ENCODE results near the gene EEF2KMT. TPM values are rescaled to one million over a fixed set of nuclear protein-coding genes. Genes with fewer than 3 reads are reported as not detected.

The EEF2KMT gene
- total RNA-seq, 1 experiment from 2014 or later = 10.4 TPM

GRCh38 chr16:5036228-5037156, 61.1 kb downstream of the EEF2KMT start:
- no peak overlapping the region for H3K27ac ChIP-seq
- H3K4me2 ChIP-seq = no peak overlapping the region

DNA sequence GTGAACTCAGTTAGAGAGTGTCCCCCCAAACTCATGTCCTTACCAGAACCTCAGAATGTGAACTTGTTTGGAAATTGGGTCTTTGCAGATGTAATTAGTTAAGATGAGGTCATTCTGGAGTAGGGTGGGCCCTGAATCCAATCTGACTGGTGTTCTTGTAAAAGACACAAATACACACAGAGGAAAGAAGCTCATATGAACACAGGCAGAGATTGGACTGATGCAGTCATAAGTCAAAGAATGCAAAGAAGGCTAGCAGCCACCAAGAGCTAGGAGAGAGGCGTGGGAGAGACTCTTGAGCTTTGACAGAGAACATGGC, 61.7 kb downstream of the EEF2KMT start:
- BruUV-seq (replicated peaks) = no TSS peak
- Histone ChIP-seq H3F3A (ENCODE audit: insufficient read depth, low read depth) (no peaks in the 10 kb centered on the region), H3K4me2 (no peak overlapping the region), H4K20me1 (ENCODE audit: insufficient read depth) (no peaks in the 10 kb centered on the region), H3K36me3 (ENCODE audit: low read depth) (no peaks in the 10 kb centered on the region), H3K4me3 (no peak overlapping the region), H3K79me2 (ENCODE audit: low read depth) (0 out of 2 replicates have a peak, but pooled peaks cover 3% of the 10 kb centered on the region), H3K27me3 (ENCODE audit: insufficient read depth, low read depth) (no peaks in the 10 kb centered on the region), H3K9me2 (ENCODE audit: insufficient read depth) (no peaks in the 10 kb centered on the region), H3K27ac (no peak overlapping the region), H3K9me3 (ENCODE audit: insufficient read depth, low read depth) (no peaks in the 10 kb centered on the region), H3K4me1 (replicated peaks; ENCODE audit: insufficient read depth) (peaks cover 14% of the 10 kb centered on the region), H2AFZ (no peak overlapping the region)
- ChIA-PET POLR2A (ENCODE audit: unreplicated experiment) (no interaction called here), CTCF (no interaction called here)
- DNase-seq = no peak
- intact Hi-C loops (cut with micrococcal nuclease; ENCODE audit: unreplicated experiment) = no loop called here
- no peak for TF ChIP-seq EZH2 (IDR thresholded peaks at IDR 0.05; ENCODE audit: low read depth)
- TF ChIP-seq, protein P1, sequence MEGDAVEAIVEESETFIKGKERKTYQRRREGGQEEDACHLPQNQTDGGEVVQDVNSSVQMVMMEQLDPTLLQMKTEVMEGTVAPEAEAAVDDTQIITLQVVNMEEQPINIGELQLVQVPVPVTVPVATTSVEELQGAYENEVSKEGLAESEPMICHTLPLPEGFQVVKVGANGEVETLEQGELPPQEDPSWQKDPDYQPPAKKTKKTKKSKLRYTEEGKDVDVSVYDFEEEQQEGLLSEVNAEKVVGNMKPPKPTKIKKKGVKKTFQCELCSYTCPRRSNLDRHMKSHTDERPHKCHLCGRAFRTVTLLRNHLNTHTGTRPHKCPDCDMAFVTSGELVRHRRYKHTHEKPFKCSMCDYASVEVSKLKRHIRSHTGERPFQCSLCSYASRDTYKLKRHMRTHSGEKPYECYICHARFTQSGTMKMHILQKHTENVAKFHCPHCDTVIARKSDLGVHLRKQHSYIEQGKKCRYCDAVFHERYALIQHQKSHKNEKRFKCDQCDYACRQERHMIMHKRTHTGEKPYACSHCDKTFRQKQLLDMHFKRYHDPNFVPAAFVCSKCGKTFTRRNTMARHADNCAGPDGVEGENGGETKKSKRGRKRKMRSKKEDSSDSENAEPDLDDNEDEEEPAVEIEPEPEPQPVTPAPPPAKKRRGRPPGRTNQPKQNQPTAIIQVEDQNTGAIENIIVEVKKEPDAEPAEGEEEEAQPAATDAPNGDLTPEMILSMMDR (conservative IDR thresholded peaks at IDR 0.05) = no peak

More at GRCh38 chr16:5036228-5037156, 61.1 kb downstream of the EEF2KMT start:
- H3K27me3 ChIP-seq (ENCODE audit: insufficient read depth, low read depth) = no peaks in the 10 kb centered on the region
- DNase-seq = no peak
- peaks cover 2% of the 10 kb centered on the region for H3F3A ChIP-seq (ENCODE audit: insufficient read depth, low read depth)
- H3K9me2 ChIP-seq (ENCODE audit: insufficient read depth) = no peaks in the 10 kb centered on the region
- H3K9me3 ChIP-seq (ENCODE audit: insufficient read depth, low read depth) = no peaks in the 10 kb centered on the region
- ChIA-PET CTCF (no interaction called here), POLR2A (ENCODE audit: unreplicated experiment) (no interaction called here)
- no peak overlapping the region for H3K4me3 ChIP-seq
- BruUV-seq (replicated peaks) = no TSS peak
- peaks cover 20% of the 10 kb centered on the region for H3K4me1 ChIP-seq (replicated peaks; ENCODE audit: insufficient read depth)
- no peak overlapping the region for H2AFZ ChIP-seq
- no peaks in the 10 kb centered on the region for H4K20me1 ChIP-seq (ENCODE audit: insufficient read depth)
- TF ChIP-seq EZH2 (IDR thresholded peaks at IDR 0.05; ENCODE audit: low read depth) = no peak
- TF ChIP-seq, protein P1 (conservative IDR thresholded peaks at IDR 0.05) = no peak
- intact Hi-C loops (cut with micrococcal nuclease; ENCODE audit: unreplicated experiment) = no loop called here
- H3K79me2 ChIP-seq (ENCODE audit: low read depth) = 0 out of 2 replicates have a peak, but pooled peaks cover 3% of the 10 kb centered on the region
- H3K36me3 ChIP-seq (ENCODE audit: low read depth) = no peaks in the 10 kb centered on the region

Other genes starting within 250 kb of the EEF2KMT start
- gene PPL, start 160.6 kb downstream of the EEF2KMT start, total RNA-seq (2021) = 184 and 187 TPM in 2 replicates
- 1.1 and 1.8 TPM in 2 replicates for gene SEC14L5, start 139.5 kb downstream of the EEF2KMT start, total RNA-seq (2021)
- 20.6 and 31.2 TPM in 2 replicates for gene NAGPA, start 63.9 kb downstream of the EEF2KMT start, total RNA-seq (2021)
- gene C16orf89, start 31.8 kb downstream of the EEF2KMT start, total RNA-seq (2021) = not detected in 2 replicates
- gene ALG1, start 26.0 kb downstream of the EEF2KMT start, total RNA-seq (2021) = 37.3 and 38.1 TPM in 2 replicates